Activated T-cell treated with anti-CD3 and anti-CD28 coated beads, Interleukin-2, amount 50 U/mL, for 72 hours (primary cell): Measurements from ENCODE around the gene MYO16. TPM values are rescaled to one million over a fixed set of nuclear protein-coding genes. Genes with fewer than 3 reads are reported as not detected.

ENCODE experiments used
- ATAC-seq, 2 donors: fragments of 150-1000 bp; cut with Tn5 transposase; replicated peaks in 1 of 2; 2 replicates each; pipeline ENCODE4 v1.10.0; 2021; ENCODE audit warnings: moderate library complexity in 2 of 2, mild to moderate bottlenecking in 1 of 2
- DNase-seq, 2 donors: peaks; one replicate each; pipeline ENCODE4 v3.0.0; 2021 to 2022; ENCODE audit warnings: mixed read lengths in 1 of 2
- H3K27ac Mint-ChIP-seq: one replicate; pipeline ENCODE4 v1.8.0; 2022; ENCODE audit warnings: mild to moderate bottlenecking, moderate library complexity, mixed read lengths
- H3K27me3 Mint-ChIP-seq: one replicate; pipeline ENCODE4 v1.8.0; 2022; ENCODE audit warnings: low read depth, mixed read lengths
- H3K36me3 Mint-ChIP-seq, 2 donors: one replicate each; pipeline ENCODE4 v1.8.0; 2022; ENCODE audit warnings: mixed read lengths in 2 of 2, mild to moderate bottlenecking in 1 of 2; ENCODE audit not compliant: insufficient read depth in 2 of 2
- H3K4me1 Mint-ChIP-seq: one replicate; pipeline ENCODE4 v1.8.0; 2022; ENCODE audit warnings: low read depth, mixed read lengths
- H3K4me3 Mint-ChIP-seq, 2 donors: one replicate each; pipeline ENCODE4 v1.8.0; 2022; ENCODE audit warnings: mild to moderate bottlenecking in 2 of 2, mixed read lengths in 2 of 2, moderate library complexity in 2 of 2
- H3K9me3 Mint-ChIP-seq, 2 donors: one replicate each; pipeline ENCODE4 v1.8.0; 2022; ENCODE audit warnings: mixed read lengths in 2 of 2
- total RNA-seq, 2 donors: library from RNA; stranded (reverse); gene quantifications; one replicate each; pipeline ENCODE4 v1.2.3, GENCODE V29; 2022

The MYO16 gene
- total RNA-seq, 2 donors from 2014 or later: not detected

GRCh38 chr13:109224033-109224432, 594.6 kb downstream of the MYO16 start:
- Mint-ChIP-seq H3K27me3 (no peaks in the 10 kb centered on the region), H3K36me3 (no peaks in the 10 kb centered on the region), H3K27ac (no peak overlapping the region), H3K9me3 (peaks cover 1 to 2% of the 10 kb centered on the region in 2 donors), H3K4me1 (no peaks in the 10 kb centered on the region), H3K4me3 (no peak overlapping the region)
- no peak for ATAC-seq
- no peak for DNase-seq

DNA sequence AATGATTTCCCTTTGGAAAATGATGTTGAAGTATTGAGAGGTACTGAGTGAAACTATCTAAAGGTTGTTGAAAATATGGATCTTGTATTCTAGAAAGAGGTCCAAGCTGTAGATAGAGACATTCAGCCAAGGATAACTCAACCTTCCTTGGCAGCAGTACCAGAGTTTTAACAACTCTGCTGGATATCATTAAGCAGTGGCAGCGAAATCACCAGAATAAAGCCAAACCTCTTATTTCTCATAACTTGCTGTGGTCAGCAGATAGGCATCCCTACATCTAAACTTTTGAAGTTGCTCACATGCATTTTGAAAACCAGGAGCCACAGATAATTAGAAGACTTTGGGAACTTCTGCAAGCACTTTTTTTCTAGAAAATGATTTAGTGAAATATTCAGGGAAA, 597.2 kb downstream of the MYO16 start:
- Mint-ChIP-seq H3K27ac (no peak overlapping the region), H3K9me3 (peaks cover 8 to 11% of the 10 kb centered on the region in 2 donors), H3K4me3 (no peak overlapping the region), H3K27me3 (peaks cover 7% of the 10 kb centered on the region), H3K4me1 (no peaks in the 10 kb centered on the region), H3K36me3 (peaks cover 0 to 2% of the 10 kb centered on the region in 2 donors)
- ATAC-seq (no peak), DNase-seq (no peak)

GRCh38 chr13:109227344-109227940, 598.0 kb downstream of the MYO16 start:
- H3K4me1 Mint-ChIP-seq: no peaks in the 10 kb centered on the region
- H3K36me3 Mint-ChIP-seq: peaks cover 0 to 2% of the 10 kb centered on the region in 2 donors
- no peak overlapping the region for H3K27ac Mint-ChIP-seq

GRCh38 chr13:109228211-109228610, 598.8 kb downstream of the MYO16 start:
- H3K9me3 Mint-ChIP-seq: peaks cover 8 to 11% of the 10 kb centered on the region in 2 donors
- no peak overlapping the region for H3K4me3 Mint-ChIP-seq
- H3K27ac Mint-ChIP-seq: no peak overlapping the region
- H3K4me1 Mint-ChIP-seq: no peaks in the 10 kb centered on the region
- H3K36me3 Mint-ChIP-seq: peaks cover 0 to 2% of the 10 kb centered on the region in 2 donors
- DNase-seq: no peak
- no peak for ATAC-seq
- peaks cover 7% of the 10 kb centered on the region for H3K27me3 Mint-ChIP-seq

More at GRCh38 chr13:109227344-109227940, 598.0 kb downstream of the MYO16 start:
- H3K4me3 Mint-ChIP-seq: no peak overlapping the region
- ATAC-seq (no peak), DNase-seq (no peak)
- H3K27me3 Mint-ChIP-seq: peaks cover 7% of the 10 kb centered on the region
- H3K9me3 Mint-ChIP-seq: peaks cover 8 to 11% of the 10 kb centered on the region in 2 donors

DNA sequence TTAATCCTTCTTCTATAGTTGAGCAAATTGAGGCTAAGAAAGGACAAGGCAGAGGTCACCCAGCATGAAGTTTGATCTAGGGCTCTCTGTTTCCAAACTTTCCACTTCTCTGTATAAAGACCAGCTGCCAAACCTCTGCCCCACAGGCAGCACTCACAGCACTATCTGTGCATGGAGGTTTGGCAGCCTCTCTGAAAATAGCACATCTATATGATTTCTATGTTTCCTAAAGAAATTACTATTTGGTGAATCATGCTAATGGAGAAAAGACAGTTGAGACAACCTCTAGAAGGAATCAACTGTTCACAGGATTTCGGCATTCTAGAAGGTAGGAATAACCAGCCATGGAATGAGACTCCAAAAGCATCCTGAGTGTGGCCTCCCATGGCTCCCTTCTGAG, 602.5 kb downstream of the MYO16 start:
- peaks cover 8 to 10% of the 10 kb centered on the region in 2 donors for H3K9me3 Mint-ChIP-seq
- no peak overlapping the region for H3K27ac Mint-ChIP-seq
- no peaks in the 10 kb centered on the region for H3K4me1 Mint-ChIP-seq
- DNase-seq: no peak
- no peak for ATAC-seq
- H3K4me3 Mint-ChIP-seq: no peak overlapping the region
- H3K36me3 Mint-ChIP-seq: peaks cover 0 to 2% of the 10 kb centered on the region in 2 donors
- H3K27me3 Mint-ChIP-seq: peaks cover 7% of the 10 kb centered on the region

DNA sequence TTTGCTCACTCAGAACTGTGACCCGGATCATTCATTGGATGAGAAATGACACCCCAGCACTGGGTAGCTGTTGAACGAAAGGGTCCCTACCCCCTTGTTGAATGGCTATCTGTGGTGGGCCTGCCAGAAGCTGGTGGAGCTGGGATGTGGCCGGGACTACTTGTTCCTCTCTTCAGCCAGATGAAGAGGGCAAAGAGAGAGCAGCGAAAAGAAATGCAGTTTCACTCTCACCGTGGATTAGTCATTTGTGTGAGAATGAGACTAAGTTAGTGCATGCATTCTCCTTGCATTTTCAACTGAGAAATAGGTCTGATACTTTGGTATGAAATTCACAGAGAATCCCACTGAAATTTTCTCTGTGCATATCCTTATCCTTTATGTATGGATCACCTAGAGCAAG, 603.9 kb downstream of the MYO16 start:
- Mint-ChIP-seq H3K9me3 (peaks cover 6 to 10% of the 10 kb centered on the region in 2 donors), H3K27ac (no peak overlapping the region), H3K4me1 (no peaks in the 10 kb centered on the region), H3K36me3 (peaks cover 0 to 2% of the 10 kb centered on the region in 2 donors), H3K27me3 (peaks cover 10% of the 10 kb centered on the region), H3K4me3 (no peak overlapping the region)
- ATAC-seq (no peak), DNase-seq (no peak)

DNA sequence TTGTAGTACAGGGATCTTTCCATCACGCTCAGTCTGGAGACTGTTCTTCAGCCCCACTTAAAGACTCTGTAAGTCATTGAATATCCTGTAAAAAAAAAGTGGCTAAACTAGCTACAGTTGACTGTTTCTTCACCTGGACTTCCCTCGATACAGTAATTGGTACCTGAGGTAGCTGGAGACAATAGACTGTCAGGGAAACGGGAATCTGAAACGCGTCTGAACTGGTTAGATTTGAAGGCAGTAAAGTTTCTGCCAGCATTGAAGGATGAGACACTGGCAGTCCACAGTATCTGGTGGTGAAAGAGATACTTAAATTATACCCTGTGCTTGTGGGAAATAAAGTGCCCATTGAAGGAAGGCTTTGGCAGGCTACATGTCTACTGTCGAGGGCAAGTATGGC, 606.5 kb downstream of the MYO16 start:
- H3K27me3 Mint-ChIP-seq: peaks cover 17% of the 10 kb centered on the region
- no peak for ATAC-seq
- peaks cover 0 to 3% of the 10 kb centered on the region in 2 donors for H3K9me3 Mint-ChIP-seq

DNA sequence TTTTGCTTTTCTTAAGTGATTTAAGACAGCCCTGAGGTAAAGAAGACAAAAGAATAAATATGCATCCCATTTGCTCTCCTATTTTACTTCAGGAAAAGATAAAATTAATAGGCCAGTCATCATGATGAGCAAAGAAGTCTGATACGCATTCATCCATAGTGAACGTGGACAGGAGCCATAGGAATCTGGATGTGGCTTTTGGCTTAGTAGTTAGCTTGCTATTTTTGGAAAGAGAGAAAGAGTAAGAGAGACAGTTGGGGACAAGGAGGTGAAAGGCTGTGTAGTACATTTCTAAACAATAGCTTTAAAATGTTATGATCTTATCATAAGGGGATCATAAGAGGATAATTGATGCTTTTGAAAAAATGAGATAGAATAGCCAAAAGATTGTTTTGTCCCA, 611.7 kb downstream of the MYO16 start:
- H3K36me3 Mint-ChIP-seq: no peaks in the 10 kb centered on the region
- H3K4me3 Mint-ChIP-seq: no peak overlapping the region
- H3K4me1 Mint-ChIP-seq: no peaks in the 10 kb centered on the region
- no peak for DNase-seq
- no peak for ATAC-seq
- no peak overlapping the region for H3K27ac Mint-ChIP-seq
- peaks cover 23% of the 10 kb centered on the region for H3K27me3 Mint-ChIP-seq
- H3K9me3 Mint-ChIP-seq: peaks cover 0 to 3% of the 10 kb centered on the region in 2 donors

More for the DNA sequence above, 606.5 kb downstream of the MYO16 start:
- no peaks in the 10 kb centered on the region for H3K4me1 Mint-ChIP-seq
- H3K27ac Mint-ChIP-seq: no peak overlapping the region
- no peak for DNase-seq
- no peak overlapping the region for H3K4me3 Mint-ChIP-seq
- no peaks in the 10 kb centered on the region for H3K36me3 Mint-ChIP-seq

GRCh38 chr13:109243311-109243951, 614.0 kb downstream of the MYO16 start:
- no peaks in the 10 kb centered on the region for H3K4me1 Mint-ChIP-seq
- peaks cover 2 to 5% of the 10 kb centered on the region in 2 donors for H3K9me3 Mint-ChIP-seq
- ATAC-seq (no peak), DNase-seq (no peak)
- H3K4me3 Mint-ChIP-seq: no peak overlapping the region
- peaks cover 0 to 2% of the 10 kb centered on the region in 2 donors for H3K36me3 Mint-ChIP-seq
- H3K27me3 Mint-ChIP-seq: peaks cover 19% of the 10 kb centered on the region
- no peak overlapping the region for H3K27ac Mint-ChIP-seq

DNA sequence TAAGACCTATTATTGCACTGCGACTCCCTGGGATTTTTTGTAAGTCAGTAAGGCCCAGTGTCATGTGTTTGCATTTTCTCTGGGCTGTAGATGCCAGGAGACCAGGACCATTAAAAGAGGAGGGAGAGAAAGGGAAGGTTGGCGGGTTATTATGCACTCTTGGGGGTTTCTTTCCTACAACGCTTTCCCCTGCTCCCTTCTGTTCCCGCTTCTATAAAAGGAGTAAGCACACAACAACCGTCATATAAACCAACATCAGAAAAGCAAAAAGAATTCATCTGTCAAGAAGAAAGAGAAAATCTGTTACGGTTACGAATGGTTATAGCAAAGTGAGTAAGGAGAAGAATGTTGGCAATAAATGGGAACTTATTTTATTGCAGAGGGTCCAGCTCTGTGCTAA, 615.2 kb downstream of the MYO16 start:
- Mint-ChIP-seq H3K9me3 (peaks cover 2% of the 10 kb centered on the region in 2 donors), H3K27ac (no peak overlapping the region), H3K4me1 (no peaks in the 10 kb centered on the region), H3K4me3 (no peak overlapping the region), H3K36me3 (peaks cover 0 to 2% of the 10 kb centered on the region in 2 donors), H3K27me3 (peaks cover 13% of the 10 kb centered on the region)
- DNase-seq (no peak), ATAC-seq (no peak)

GRCh38 chr13:109246001-109246400, 616.6 kb downstream of the MYO16 start:
- Mint-ChIP-seq H3K27me3 (peaks cover 5% of the 10 kb centered on the region), H3K36me3 (peaks cover 0 to 2% of the 10 kb centered on the region in 2 donors), H3K27ac (no peak overlapping the region), H3K9me3 (peaks cover 2% of the 10 kb centered on the region in 2 donors), H3K4me1 (no peaks in the 10 kb centered on the region), H3K4me3 (no peak overlapping the region)
- DNase-seq: no peak
- no peak for ATAC-seq

GRCh38 chr13:109249780-109250528, 620.5 kb downstream of the MYO16 start:
- DNase-seq (no peak), ATAC-seq (no peak)
- H3K27me3 Mint-ChIP-seq: no peaks in the 10 kb centered on the region
- H3K9me3 Mint-ChIP-seq: peaks cover 2% of the 10 kb centered on the region in 2 donors
- no peak overlapping the region for H3K27ac Mint-ChIP-seq
- H3K4me1 Mint-ChIP-seq: no peaks in the 10 kb centered on the region
- no peak overlapping the region for H3K4me3 Mint-ChIP-seq
- H3K36me3 Mint-ChIP-seq: peaks cover 0 to 2% of the 10 kb centered on the region in 2 donors

DNA sequence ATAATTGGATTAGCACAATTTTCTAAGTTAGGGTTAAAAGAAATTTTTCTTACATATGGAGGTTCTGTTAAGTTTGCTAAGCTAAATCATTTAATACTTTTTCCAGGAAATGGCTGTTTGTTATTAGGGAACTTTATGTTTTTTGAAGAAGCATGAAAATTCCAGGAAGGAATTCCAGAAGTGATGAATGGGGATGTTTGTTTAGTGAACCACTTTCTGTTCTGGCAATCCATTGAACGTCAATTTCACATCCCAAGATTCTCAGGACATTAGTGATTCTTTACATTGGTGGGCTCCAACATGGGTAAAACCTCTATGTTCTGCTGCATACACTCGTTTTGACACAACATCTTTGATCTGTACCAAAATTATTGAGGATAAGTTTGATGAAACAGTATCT, 622.5 kb downstream of the MYO16 start:
- H3K27me3 Mint-ChIP-seq: no peaks in the 10 kb centered on the region
- peaks cover 0 to 2% of the 10 kb centered on the region in 2 donors for H3K36me3 Mint-ChIP-seq
- ATAC-seq (no peak), DNase-seq (no peak)
- no peaks in the 10 kb centered on the region for H3K4me1 Mint-ChIP-seq
- H3K27ac Mint-ChIP-seq: no peak overlapping the region
- H3K9me3 Mint-ChIP-seq: peaks cover 2% of the 10 kb centered on the region in 2 donors
- no peak overlapping the region for H3K4me3 Mint-ChIP-seq
